Daoy (cell line): ENCODE results near the gene EXOC2. TPM values are rescaled to one million over a fixed set of nuclear protein-coding genes. Genes with fewer than 3 reads are reported as not detected.

Experiments
- DNase-seq: peaks from one replicate; pipeline ENCODE4 v3.0.0-alpha.2; 2015; ENCODE audit warnings: low read depth
- total RNA-seq: library from RNA; depleted of rRNA; stranded (reverse); fragments of >200 nt; shearing (Covaris generic); gene quantifications from 2 replicates; pipeline ENCODE4 v1.2.3, GENCODE V29; 2014

Gene EXOC2
- total RNA-seq, 1 experiment from 2014 or later, result 46.2 TPM

DNA sequence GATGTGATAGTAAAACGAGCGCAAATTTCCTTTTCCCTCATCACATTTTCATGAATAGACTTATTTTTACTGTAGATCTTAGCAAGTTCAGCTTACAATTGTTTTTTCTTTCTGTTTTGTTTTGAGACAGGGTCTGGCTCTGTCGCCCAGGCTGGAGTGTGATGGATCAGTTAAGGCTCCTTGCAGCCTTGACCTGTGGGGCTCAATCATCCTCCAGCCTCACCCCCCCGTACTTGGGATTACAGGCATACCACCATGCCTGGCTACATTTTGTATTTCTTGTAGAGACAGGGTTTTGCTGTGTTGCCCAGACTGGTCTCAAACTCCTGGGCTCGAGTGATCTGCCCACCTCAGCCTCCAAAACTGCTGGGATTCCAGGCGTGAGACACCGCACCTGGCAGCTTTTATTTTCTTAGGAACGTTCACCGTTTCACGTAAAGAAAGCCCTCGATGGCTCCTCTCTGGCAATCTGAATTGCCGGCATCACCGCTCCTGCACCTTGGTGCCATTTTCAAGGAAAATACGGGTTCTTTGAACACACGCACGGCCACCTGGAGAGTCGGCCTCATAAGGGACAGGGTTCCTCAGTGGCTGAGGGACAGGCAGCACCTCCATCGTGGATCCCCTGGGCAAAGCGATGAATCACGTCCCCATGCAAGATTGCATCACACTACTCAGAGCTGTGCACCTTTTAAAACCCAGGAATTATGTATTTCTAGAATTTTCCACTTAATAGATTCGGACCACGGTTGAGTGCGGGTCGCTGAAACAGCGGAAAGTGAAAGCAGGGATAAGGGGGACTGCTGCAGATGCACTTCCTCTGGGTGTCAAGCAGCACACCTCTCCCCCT lies 222.7 kb downstream of the EXOC2 start:
- DNase-seq, result no peak

DNA sequence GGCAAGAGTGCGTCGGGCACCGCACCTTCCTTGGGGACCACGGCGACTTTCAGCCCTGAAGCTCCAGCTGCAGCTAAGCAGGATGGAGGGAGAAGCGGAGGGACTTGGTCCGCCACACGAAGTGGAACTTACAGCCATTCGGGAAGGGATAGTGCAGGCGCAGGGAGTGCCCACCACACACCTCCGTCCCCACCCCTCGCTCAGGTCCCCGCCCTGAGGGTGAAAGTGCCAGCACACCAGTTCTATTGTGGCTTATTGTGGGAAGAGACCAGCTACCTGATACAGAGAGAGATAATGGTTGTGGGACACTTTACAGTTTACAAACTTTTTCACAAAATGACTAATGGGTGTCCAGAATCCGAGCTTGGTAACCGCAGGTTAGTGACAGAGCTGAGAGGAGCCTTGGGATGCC lies 225.3 kb downstream of the EXOC2 start:
- DNase-seq, result no peak

DNA sequence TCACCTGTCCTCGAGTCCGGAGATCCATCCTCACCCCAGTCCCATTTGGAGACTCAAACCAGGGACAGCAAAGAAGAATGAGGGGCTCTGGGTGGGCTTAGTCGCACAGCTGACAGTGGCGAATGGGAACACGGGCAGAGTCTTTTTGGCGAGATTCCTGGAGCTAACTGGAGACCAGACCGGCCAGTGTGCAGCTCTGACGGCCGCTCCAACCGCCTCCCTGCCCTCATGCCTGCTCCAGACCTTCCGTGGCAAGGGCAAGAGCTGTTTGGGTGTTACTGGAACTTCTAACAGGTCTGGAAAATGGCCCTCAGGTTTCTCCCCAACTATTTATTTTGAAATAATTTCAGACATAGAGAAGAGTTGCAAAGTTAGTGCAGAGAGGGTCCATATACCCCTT lies 225.8 kb downstream of the EXOC2 start:
- DNase-seq, result no peak

DNA sequence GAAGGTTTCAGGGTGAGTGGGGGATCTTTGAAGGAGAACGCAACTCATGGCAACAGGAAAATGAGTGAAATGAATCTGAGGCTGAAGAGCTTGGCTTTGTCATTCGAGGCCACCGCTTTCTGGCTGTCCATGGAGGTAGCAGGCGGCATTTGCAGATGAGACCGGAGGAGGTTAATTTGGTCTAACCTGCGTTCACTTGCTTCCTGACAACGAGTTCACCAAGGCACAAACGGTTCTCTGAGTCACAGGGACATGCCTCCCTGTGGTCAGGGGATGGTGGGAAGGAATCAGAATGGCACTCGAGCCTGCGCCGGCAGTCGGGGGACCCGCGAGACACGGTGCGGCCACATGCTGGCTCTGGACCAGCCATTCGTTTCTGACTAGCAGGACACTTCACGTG lies 226.4 kb downstream of the EXOC2 start:
- peak; percentile 51 for DNase-seq

DNA sequence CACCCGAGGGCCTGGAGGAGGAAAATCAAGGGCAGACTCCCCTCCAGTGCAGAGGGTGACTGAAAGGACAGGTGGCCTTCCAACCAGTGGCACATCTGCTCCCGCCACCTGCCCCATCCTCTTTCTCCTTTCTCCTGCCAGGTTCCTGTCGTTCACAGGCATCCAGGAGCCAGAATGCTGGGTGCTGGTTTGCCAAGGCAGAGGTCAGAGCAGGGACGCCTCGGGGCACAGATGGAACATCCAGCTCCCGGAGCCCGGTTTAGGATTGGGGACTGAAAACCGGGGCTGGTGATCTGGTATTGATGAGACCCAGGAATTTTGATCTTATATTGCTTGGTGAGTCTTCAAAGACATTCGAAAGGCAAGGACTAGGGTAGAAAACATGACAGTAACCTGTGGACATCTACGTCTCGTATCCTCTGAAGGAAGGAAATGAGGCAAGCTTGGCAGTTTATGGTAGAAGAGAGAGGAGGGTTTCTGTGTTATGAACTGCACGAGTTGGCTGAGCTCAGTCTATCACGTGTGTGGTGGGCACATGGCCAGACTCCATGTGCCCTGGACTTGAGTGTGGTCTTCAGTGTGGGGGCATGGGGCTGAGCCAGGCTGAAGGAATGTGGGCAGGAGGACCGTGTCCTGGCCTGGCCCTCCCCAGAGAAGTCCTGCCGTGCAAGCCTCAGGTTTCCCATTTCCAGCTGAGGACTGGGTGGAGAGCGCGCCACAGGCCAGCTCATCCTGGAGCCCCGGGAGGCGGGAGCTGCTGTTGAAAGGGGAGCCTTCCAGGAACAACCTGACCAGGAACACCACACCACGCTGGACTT lies 227.2 kb downstream of the EXOC2 start:
- peak; percentile 31 for DNase-seq

- DNase-seq, result no peak
Observed at GRCh38 chr6:456887-457286, 236.1 kb downstream of the EXOC2 start.

- no peak for DNase-seq
Observed at GRCh38 chr6:456358-456867, 236.5 kb downstream of the EXOC2 start.

DNA sequence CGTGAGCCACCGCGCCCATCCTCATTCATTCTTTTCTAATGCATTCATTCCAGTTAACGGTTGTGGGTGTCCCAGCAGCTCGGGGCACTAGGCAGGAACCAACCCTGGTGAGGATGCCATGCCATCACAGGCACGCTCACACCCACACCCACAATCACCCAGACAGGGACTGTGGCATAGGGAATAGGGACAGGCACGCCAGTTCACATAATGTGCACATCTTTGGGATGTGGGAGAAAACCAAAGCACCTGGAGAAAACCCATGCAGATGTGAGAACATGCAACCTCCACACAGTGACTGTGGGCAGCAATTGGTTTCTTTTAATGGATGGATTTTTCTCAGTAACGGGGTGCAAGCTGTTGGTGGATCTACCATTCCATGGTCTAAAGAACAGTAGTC lies 237.1 kb downstream of the EXOC2 start:
- DNase-seq, result no peak

DNA sequence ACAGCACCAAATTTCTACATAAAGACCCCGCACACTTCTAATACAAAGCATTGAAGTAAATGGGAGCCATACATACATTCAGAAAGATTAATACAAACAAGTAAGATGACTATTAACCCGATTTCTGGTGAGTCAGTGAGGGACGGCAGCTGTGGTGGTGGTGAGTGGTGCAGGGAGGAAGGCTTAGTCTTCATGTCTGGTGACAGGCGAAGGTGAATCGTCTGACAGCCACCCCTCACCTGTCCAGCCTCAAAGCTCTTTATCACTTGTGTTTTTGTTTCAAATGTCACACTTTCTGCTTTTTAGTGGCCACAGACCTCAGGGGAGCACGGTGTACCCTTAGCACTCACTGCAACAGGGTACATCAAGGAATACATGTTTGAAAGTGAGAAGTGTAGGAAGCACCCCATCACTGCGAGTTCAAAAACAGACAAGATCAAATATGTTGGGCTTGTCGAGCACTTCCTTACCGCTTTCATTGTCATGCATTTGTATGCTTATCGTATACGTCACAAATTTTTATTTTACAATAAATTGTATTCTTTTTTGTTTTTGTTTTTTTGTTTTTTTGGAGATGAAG lies 237.8 kb downstream of the EXOC2 start:
- DNase-seq, result no peak

DNA sequence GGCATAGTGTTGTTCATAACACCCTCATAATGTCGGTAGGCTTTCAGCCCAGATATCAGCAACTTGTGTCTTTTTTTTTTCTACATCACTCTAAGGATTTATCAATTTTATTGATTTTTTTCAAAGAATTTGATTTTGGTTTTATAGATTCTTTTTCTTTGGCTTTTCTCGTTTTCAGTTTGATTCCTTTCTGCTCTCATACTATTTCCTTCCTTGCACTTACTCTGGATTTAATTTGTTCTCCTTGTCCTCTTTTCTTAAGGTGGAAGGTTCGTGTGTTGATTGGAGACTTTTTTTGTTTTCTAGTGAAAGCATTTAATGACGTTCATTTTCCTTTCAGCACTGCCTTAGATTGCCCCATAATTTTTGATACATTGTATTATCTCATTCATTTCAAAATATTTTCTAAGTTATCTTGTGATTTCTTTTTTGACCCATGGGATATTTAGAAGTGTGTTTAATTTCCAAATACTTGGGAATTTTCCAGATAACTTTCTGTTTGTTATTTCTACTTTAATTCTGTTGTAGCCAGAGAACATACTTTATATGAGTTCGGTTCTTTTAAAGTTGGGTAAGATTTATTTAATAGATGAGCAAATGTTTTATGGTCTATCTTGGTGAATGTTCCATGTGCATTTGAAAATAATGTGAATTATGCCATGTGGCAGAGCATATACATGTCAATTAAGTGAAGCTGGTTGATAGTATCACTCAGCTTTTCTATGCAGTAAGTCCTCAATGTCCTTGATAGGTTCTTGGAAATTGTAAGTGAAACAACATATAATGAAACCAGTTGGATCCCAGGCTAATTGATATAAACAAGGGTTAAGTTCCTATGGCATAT lies 238.6 kb downstream of the EXOC2 start:
- no peak for DNase-seq

GRCh38 chr6:453152-453551 lies 239.8 kb downstream of the EXOC2 start:
- peak; percentile 52 for DNase-seq

DNA sequence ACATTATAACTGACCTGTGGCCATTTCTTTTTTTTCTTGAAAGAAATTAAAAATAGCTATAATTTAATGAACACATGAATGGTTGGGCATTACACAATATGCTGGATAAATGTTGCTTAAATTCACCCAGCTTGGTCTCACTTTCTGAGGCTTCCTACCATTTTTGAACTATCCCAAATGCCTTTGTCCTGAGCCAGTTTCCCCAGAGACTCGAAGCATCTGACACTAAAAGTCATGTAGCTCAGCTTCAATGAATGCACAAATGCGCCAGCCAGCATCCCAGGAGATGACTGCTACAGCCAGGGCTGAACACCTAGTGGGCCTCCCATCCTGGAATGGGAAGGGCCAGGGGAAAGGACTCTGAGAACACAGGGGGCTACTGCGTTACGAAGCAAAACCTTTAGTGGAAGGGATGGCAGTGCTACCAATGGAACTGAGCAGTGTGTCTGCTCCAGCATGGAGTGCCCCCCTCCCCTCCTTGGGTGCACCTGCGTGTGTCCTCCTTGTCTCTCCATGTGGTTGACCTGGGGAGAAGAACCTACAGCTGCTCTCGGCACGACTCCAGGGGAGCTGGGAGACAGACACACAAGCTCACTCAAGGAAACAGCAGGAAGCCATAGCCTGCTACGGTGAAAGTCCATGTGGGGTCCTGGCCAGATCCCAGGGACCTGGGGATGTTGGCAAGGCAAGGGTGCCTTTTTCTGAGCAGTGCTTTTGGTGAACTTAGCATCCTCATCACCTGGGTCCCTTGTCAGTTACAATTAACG lies 240.5 kb downstream of the EXOC2 start:
- DNase-seq, result no peak

DNA sequence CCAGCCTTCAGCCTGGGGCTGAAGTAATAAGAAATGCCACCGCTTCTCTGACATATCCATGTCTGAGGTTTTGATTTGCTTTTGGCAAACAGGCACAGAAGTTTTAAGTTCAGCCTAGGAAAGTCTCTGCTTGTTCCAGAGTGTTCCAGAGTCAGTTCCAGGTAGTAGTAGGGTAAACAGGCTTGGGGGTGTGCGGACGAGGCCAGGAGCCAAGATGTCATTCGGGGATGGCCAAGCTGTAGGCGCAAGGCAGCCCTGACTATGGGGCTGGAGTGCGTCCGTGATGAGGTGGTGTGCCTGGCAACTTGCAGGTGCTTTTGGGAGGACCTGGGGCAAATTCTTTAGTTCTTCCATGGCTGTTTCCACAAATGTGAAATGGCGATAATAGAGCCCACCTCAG lies 241.1 kb downstream of the EXOC2 start:
- no peak for DNase-seq

- no peak for DNase-seq
Observed at GRCh38 chr6:451336-451735, 241.6 kb downstream of the EXOC2 start.

DNA sequence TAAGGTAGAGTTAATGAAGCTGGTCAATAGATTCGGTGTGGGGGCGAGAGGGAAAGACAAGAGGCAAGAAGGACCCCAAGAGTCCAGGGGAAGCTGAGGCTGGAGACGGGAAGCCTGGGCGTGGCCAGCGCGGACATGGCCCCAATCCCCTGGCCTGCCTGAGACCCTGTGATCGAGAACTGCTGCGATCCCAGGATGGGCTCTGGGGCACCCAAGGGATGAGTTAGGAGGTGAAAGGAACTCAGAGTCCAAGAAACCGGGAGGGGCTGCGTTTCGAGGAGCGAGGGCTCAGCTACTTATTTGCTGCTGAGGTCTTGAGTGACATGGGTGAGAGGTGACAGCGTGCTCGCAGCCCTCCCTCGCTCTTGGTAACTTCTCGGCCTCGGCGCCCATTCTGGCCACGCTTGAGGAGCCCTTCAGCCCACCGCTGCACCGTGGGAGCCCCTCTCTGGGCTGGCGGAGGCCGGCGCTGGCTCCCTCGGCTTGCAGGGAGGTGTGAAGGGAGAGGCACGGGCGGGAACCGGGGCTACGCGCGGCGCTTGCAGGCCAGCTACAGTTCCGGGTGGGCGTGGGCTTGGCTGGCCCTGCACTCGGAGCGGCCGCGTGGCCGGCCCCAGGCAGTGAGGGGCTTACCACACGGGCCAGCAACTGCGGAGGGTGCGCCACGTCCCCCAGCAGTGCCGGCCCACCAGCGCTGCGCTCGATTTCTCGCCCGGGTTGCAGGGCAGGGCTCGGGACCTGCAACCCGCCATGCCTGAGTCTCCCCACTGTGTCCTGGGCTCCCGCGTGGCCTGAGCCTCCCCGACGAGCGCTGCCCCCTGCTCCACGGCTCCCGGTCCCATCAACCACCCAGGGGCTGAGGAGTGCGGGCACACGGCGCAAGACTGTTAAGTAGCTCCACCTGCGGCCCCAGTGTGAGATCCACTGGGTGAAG lies 243.2 kb downstream of the EXOC2 start:
- no peak for DNase-seq

GRCh38 chr6:449057-449430 lies 243.9 kb downstream of the EXOC2 start:
- DNase-seq, result no peak

- DNase-seq, result no peak
Observed at GRCh38 chr6:448296-449056, 244.5 kb downstream of the EXOC2 start.

DNA sequence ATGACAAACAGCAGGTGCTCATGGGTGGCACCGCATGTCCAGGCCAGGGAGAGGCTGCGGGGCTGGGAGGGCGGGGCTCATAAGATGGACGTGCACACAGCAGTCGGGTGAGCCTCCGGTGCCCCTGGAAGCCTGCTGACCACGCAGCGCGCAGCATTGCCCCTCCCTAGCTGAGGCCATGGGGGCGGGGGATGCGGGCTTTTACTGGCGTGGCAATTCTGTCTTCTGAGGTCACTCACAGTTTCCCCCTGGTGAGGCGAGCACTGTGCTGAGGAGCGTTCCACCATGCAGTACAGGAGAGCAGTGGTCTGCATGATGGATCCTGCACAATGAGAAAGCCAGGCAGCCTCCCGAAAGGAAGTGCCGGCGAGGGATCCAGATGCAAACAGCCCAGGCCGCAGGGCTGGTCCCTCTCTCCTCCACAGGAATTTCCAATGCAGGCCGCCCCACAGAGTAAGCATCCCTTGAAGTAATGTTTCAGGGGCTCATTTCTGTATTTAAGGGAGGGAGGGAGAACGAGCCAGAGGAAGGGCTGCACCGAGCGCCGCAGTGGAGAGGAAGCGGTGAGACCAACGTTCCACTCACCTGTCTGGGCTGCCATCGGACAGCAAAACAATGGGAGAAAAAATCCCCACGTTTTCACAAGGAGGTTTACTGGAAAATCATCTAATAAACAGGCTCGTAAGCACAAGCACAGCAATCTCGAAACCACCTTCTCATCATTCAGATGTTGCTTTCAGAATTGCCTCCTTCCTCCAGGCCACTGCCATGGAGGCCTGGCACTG lies 245.4 kb downstream of the EXOC2 start:
- no peak for DNase-seq
